ENCODE results near the gene MFF.

GRCh38 chr2:227390468-227391256, 65.6 kb downstream of the MFF start:
- no peak for TF ChIP-seq CTCF (conservative IDR thresholded peaks at IDR 0.05; ENCODE audit: low read length)
- no peak for TF ChIP-seq EZH2phosphoT487 (IDR thresholded peaks at IDR 0.05; ENCODE audit: borderline replicate concordance)
